HG03175 (cell line): Measurements from ENCODE around the gene SLC35A5.

Experiments
- ATAC-seq: cut with Tn5 transposase; IDR thresholded peaks from one replicate; pipeline ENCODE4 v1.9.1; 2021; ENCODE audit warnings: mild to moderate bottlenecking, moderate library complexity; ENCODE audit not compliant: unreplicated experiment

SLC35A5 gene

GRCh38 chr3:112569265-112569664 is 7.4 kb downstream of the SLC35A5 start:
- ATAC-seq: no peak

DNA sequence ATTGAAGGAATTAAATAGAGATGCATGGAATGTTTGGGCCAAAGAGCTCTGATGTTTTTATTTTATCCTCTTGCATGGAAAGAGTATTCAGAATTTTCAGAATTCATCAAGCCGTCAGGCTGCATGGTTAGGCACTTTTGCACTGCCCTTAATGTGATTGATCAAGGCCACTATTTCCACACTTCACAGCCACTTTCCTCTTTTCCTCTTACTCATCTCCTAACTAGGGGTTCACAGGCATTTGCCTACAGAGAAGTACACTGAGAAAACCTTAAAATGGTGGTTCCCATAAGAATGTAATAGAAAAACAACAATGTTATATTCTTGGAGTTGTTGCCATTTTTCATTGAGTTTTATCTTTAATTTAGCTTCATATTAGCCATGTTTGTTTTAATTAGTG is 10.9 kb downstream of the SLC35A5 start:
- no peak for ATAC-seq

DNA sequence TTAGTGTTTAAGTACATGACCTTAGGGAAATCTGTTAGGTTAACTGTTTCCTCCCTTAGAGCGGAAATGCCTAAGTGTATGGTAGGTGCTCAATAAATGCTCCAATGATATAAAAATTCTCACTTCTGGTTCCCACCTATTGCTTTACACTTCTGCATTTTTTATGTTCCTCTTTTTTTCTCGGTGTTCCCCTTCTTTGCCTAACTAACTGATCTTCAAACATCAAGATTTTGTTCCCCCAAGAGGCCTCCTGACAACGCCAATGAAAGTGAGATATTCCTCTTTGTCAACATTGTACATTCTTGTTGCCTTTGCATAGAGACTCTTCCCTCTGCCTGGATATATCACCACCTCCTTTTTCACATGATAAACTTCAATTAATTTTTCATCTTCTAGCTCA is 17.4 kb downstream of the SLC35A5 start:
- no peak for ATAC-seq

DNA sequence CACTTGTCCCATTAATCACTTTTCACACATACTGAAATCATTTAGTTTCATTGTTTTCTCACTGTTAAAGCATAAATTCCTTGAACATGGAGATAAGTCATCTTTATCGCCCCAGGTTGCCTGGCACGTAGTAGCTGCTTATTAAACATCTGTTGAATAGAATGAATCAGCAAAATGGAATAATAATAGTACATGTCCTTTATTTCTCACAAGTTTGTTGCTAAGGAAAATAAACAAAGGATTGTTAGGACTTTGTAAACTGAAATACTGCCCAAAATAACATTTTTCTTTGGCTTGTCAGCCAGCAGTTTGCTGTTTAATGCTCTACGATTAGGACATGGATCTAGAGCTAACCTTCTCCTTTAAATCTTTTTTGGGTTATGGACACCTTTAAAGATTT is 17.9 kb downstream of the SLC35A5 start:
- no peak for ATAC-seq

- peak; percentile 42 for ATAC-seq
These were observed 20.5 kb downstream of the SLC35A5 start for GRCh38 chr3:112582244-112582874.

DNA sequence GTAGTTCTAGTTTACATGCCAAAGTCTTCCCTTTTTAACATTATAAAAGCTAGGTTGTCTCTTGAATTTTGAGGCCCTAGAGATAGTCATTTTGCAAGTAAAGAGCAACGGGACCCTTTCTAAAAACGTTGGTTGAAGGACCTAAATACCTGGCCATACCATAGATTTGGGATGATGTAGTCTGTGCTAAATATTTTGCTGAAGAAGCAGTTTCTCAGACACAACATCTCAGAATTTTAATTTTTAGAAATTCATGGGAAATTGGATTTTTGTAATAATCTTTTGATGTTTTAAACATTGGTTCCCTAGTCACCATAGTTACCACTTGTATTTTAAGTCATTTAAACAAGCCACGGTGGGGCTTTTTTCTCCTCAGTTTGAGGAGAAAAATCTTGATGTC is 21.3 kb downstream of the SLC35A5 start:
- ATAC-seq: no peak

DNA sequence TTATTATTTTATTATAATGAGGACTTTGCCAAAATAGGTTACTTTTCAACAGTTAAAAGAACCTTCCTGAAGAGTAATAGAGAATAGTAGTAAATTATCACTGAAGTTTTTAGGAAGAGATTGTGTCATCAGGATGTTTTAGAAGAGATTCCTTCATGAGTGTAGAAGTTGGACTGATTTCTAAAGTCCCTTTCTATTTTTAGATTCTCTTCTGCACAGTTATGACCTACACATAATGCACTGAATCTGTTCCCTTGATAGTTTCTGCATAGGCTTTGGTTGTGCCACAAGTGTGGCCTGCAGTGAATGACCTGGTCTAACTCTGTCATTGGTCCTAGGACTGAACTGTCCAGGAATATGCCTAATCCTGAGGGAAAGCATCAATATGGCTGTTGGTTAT is 23.9 kb downstream of the SLC35A5 start:
- ATAC-seq: no peak

GRCh38 chr3:112587336-112587735 is 25.5 kb downstream of the SLC35A5 start:
- ATAC-seq: no peak

DNA sequence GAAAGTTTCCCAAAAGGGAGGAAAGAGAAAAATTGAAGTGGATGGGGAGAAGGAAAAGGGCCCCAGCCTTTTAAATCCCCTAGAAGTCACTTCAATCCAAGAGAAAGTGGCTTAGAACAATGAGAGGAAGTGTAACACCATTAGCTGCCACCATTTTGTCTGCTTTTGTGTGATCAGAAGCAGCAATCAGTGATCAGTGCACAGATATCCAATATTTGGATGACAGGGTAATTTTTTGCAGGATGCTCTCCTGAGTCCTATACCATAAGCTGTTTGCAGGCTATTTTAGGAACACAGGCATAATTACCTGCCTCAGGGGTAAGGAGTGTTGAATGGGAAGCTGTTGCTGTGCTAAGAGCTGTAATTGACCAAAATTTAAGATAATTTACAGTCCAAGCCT is 31.4 kb downstream of the SLC35A5 start:
- ATAC-seq: no peak

DNA sequence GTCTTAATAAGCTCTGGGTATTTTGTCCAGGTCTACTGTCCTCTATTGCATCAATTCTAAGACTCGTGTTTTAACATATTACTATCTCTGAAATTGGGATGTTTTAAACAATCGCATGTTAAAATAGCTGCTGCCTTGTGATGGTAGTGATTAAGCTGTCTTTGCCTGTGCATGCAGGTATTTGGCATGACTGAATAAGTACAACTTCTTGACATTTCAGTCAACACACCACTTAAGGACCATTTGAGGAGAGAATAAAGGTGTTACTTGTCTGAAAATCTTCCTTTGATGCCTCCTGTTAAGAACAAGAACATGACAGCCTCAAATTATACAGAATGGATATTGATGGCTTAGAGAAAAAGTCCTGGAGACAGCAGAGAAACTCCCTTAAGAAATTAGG is 33.0 kb downstream of the SLC35A5 start:
- ATAC-seq: no peak

DNA sequence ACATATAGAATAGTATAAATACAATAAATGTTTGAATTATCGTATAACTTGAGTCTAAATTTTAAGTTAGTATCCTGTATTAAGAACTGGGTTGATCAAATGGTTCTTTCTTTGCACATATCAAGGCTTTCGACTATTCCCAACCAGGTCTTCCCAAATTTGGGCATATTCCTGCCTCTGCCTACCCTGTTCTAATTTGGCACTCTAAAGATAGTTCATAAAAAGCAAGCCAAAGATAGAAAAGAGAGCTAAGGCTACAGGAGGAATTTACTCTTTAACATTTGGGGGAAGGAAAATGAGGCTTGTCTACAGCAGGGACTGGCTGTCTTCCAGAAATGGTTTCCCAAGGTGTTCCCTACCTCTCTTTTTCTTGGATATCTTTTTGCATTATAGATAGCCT is 36.1 kb downstream of the SLC35A5 start:
- no peak for ATAC-seq

DNA sequence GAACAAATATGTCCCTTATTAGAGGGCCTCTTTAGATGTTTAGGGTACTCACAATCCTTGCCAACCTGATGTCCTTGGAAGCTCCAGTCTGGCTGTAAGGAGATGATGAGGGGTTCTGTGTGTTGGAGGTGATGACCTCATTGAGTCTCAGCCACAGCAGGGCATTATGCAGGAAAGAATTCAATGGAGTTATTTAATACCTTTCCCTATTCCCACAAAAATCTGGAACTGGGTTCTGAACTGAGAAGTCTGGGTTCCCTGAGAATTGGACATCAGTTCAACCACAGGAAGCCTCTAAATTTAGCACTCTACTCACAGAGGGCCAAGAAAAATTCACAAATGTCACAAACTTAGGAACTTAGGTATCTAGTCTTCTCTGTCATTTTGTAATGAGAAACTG is 36.9 kb downstream of the SLC35A5 start:
- ATAC-seq: no peak

DNA sequence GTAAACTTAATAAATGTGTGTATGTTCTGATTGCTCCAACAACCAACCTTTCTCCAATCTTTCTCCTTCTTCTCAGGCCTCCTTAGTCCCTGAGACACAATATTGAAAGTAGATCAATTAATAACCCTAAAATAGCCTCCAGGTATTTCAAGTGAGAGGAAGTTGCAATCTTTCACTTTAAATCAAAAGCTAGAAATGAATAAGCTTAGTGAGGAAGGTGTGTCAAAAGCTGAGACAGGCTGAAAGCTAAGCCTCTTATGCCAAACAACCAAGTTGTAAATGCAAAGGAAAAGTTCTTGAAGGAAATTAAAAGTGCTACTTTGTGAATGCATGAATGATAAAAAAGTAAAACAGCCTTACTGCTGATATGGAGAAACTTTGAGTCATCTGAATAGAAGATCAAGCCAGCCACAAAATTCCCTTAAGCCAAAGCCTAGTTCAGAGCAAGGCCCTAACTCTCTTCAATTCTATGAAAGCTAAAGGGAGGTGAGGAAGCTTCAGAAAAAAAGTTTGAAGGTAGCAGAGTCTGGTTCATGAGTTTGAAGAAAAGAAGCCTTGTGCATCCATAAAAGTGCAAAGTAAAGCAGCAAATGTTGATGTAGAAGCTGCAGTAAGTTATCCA is 40.5 kb downstream of the SLC35A5 start:
- ATAC-seq: peak; percentile 86

DNA sequence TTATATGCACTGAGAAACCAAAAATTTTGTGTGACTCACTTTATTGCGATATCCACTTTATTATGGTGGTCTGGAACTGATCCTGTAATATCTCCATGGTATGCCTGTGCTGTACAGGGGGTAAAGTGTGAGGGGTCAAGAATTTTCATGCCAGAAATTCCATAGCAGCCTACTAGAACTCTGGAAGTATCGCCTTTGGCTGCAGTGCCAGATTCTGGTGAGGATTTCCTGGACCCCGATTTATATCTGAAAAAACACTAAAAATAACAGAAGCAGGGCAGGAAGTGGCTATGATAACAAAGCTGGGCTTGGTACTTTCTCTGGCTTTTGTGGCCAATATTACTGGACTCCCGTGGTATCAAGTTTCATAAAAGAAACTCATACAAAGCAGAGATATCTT is 42.7 kb downstream of the SLC35A5 start:
- ATAC-seq: no peak

DNA sequence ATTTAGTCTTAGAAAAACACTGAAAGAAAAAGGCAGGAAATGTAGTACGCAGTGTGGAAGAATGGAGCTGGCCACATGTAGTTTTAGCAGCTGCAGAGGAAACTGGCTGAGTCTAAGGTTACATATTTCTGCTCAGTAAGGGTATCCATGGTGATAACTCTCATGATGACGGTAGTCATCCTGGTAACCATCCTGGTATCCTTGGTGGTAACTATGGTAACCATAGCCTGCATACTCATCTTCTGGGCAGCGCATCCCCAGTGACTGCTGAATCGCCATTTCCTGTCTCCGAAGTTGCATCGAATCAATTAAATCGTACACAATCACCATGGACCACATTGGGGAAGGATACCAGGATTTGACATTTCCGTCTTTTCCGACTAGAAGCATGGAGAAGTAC is 43.4 kb downstream of the SLC35A5 start:
- ATAC-seq: no peak

DNA sequence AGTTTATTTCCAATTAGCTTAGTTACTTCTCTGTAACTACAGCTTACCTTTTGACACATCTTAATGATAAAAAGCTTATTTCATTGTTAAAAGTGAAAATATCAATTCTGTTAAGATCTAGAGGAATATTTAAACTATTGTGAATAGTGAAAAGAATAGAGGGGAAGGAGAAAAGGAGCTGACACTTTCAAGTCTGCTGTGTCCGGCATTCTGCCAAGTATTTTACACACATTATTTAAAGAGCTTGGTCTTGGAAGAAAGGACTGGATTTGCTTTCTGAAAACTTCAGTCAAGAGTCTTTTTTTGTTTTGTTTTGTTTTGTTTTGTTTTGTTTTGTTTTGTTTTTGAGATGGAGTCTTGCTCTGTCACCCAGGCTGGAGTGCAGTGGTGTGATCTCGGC is 44.3 kb downstream of the SLC35A5 start:
- no peak for ATAC-seq

GRCh38 chr3:112607863-112608262 is 46.0 kb downstream of the SLC35A5 start:
- no peak for ATAC-seq

GRCh38 chr3:112610121-112610520 is 48.3 kb downstream of the SLC35A5 start:
- ATAC-seq: no peak

DNA sequence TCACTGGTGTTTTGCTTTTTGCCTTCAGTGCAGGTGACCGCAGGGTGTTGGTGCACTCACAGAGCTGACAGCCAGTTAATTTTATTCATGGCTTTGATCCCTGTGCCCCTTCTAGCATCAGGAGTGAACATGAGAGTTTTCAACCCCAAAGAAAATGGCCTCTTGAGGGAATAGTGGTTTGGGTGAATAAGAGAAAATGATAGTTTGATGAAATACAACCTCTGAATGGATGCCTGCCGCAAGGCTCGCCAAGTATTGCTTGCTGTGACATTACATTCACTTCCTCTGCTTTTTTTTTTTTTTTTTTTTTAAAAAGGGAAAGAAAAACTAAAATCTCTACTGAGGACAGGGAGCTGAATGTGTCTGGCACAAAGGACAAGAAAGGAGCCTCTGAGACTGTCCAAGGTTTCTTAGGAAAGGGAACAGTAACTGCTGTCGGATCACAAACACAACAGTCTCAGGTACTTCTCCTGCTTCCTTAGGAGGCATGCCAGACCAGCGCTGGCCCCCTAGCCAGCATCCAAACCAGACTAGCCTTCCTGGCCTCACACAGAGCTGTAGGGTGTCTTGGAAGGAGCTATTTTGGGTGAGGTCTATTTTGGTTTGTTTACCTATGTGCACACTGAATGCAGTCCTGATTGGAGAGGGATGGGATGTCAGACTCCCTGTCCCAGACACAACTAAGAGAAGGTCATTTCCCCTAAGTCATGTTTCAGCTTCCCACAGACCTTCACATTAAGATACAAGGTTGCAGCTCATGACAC is 50.1 kb downstream of the SLC35A5 start:
- no peak for ATAC-seq

GRCh38 chr3:112615989-112616731 is 54.3 kb downstream of the SLC35A5 start:
- no peak for ATAC-seq

DNA sequence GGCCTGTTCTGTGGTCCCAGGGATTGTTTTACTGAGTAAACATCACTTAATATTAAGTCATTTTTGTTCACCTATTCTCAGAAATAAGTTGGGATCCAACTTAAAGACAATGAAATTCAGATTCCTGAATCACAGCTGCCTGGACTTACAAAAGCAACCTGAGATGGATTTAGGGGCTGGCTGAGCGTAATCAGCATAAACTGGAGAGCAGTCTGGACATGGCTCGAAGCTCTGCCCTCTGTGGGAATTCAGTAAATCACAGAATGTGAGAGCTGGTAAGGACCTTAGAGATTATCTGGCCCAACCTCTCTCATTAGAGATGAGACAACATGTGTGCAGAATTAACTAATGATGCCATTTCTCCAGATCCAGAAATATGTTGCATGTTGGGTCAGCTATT is 55.4 kb downstream of the SLC35A5 start:
- ATAC-seq: no peak

- peak; percentile 86 for ATAC-seq
These were observed 57.5 kb downstream of the SLC35A5 start for GRCh38 chr3:112619295-112619694.
